TTC549 (cell line): Measurements from ENCODE around the gene MRPL39.

Experiments
- FAIRE-seq: peaks from 2 replicates; lab custom pipeline; 2012; peaks lifted over from hg19 to GRCh38; lab: Jason Lieb, UNC

Gene MRPL39

DNA sequence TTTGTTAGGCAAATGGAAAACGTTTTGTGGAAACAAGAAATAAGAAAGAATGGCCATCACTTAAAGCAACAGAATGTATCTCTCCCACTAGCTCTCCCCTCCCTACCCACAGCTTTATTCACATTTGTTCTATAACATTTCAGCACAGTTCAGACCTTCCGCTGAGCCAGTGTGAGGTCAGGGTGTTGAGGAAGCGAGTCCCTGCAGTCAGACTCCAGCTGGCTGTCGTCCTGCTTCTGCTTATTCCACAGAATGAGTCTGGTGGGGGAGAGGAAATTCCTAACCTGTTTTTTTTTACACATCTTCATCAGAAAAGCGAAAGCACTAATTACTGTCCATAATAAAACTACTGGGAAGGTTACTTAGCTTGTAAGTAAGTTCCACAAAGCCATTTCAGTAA lies 39.0 kb downstream of the MRPL39 start:
- FAIRE-seq = no peak

DNA sequence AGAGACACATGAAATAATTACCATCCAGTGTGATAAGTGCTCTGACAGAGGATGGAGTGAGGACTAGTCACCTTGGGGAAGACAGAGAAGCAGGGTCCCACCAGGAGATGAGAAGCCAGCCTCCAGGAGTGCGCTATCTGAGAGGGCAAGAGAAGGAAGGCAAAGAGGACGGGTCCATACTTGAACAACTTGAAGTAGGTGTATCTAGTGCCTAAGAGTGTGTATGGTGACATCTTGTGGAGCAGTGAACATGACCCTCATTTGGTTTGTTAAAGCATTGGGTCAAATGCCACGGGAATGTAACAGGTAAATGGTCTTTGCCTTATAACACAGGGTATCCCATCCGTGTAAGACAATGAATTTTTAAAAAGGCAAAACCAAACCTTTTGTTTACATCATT lies 39.8 kb downstream of the MRPL39 start:
- no peak for FAIRE-seq

GRCh38 chr21:25566645-25567044 lies 40.6 kb downstream of the MRPL39 start:
- FAIRE-seq = no peak

GRCh38 chr21:25565272-25566211 lies 41.7 kb downstream of the MRPL39 start:
- FAIRE-seq = no peak

DNA sequence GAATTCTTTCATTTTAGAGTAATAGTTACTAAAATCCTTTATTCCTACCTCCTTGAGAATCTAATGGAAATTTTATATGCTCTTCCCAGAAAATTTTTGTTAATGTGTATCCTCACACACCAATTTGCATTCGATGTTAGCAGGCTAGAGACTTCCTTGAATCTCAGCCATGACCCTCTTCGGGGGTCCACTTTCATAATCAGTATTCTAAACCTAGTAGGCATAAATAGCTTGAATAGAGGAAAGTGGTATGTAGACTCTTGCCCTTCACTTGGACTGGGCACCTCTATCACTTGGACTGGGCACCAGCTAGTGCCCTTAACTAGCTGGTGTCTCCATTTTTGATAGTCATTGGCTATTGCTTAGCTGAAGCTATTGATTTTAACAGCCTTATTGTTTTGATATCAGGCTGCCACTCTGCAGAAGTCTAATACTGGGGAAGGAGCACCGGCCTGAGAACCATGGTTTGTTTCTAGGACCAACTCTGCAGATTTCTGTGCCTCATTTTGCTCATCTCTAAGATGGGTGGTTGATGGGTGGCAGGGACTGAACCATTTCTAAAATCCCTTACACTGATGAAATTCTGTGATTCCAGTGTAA lies 42.8 kb downstream of the MRPL39 start:
- FAIRE-seq = no peak

- no peak for FAIRE-seq
Observed at GRCh38 chr21:25563361-25564116, 43.7 kb downstream of the MRPL39 start.

DNA sequence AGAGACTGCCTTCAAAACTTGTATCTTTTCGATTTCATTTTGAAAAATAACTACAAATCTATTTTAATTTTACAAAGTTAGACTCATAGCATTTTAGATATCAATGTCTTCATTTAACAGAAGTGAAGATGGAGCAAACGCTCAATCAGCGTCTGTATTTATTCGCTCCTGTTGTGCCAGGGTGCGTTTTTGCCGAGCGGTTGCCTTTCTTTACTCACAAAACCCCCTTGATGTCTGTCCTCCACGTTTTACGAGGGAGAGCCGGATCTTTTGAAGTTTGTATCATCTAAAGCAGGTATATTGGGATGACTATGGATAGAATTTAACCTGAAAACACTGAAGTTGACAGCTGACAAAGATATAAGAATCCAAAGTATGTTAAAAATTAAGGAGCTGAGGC lies 44.6 kb downstream of the MRPL39 start:
- no peak for FAIRE-seq

- FAIRE-seq = no peak
Observed at GRCh38 chr21:25561668-25562641, 45.3 kb downstream of the MRPL39 start.

GRCh38 chr21:25560891-25561290 lies 46.4 kb downstream of the MRPL39 start:
- no peak for FAIRE-seq

GRCh38 chr21:25560271-25560685 lies 47.0 kb downstream of the MRPL39 start:
- no peak for FAIRE-seq

- FAIRE-seq = no peak
Observed at GRCh38 chr21:25559746-25560145, 47.5 kb downstream of the MRPL39 start.

DNA sequence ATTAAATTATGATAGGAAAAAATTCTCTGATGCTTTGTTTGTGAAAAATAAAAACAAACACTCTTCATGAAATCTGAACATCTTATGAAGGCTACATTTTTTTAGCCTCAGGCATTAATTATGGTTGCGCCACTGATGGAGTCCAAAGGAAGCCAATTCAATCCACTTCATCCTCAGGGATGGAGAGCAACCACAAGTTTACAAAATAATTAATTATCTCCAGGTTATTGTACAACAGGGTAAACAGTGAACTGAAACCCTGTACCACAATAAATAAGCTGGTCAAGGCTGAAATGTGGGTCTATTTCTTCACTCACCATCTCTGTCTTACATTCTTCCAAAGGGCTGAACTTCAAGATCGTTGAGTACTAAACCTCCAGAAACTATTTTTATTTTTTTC lies 49.2 kb downstream of the MRPL39 start:
- no peak for FAIRE-seq

DNA sequence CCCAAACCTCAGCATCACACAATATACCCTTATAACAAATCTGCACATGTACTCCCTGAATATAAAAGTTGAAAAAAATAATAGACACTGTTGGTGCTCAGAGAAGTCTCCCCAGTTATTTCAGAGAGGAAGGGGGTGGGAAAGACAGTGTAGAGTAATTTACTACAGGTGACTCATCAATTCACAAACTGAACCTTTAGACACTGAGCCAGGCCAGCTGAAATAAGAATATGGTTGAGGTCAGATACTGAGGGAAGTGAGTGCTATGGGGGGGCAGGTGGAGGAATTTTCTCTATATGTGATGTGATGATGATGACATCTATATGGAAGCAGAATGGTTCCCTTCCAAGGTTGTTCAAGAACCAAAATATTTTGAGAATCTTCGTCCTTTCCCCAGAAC lies 50.1 kb downstream of the MRPL39 start:
- no peak for FAIRE-seq

DNA sequence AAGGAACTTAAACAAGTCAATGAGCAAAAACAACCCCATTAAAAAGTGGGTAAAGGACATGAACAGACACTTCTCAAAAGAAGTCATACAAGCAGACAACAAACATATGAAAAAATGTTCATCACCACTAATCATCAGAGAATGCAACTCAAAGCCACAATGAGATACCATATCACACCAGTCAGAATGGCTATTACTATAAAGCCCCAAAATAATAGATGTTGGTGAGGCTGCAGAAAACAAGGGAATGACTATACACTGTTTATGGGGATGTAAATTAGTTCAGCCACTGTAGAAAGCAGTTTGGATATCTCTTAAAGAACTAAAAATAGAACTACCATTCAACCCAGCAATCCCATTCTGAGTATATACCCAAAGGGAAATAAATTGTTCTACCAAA lies 51.2 kb downstream of the MRPL39 start:
- FAIRE-seq = no peak

DNA sequence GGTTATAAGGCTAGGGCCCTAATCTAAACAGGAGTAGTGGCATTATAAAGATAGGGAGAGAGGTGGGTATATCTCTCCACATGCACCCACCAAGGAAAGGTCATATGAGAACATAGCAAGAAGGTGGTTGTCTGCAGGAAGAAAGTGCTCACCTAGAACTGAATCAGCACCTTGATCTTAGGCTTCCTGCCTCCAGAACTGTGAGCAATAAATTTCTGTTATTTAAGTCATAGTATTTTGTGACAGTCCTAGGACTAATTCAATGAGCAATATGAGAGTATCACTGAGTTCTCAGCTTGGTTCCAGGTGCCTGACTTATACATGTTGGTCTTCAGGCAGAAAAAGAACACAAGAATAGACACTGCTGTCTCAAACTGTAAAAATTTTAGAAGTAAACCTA lies 51.8 kb downstream of the MRPL39 start:
- no peak for FAIRE-seq

DNA sequence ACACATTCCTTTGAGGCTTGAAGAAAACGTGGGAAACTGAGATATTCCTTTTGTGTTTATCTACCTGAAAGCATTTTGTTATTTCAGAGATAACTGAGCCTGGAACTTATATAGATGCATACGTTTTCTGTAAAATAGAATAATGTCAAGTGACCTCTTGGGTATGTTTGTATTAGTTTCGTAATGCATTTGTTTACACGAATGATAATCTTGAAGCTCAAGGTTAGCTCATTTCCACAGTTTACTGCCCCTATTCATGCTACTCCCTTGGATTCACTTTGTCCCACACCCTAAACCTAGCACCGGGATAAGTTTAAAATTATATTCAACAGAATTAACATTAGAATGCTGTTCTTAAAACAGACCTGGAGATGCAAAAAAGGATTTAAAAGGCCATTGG lies 54.4 kb downstream of the MRPL39 start:
- no peak for FAIRE-seq

DNA sequence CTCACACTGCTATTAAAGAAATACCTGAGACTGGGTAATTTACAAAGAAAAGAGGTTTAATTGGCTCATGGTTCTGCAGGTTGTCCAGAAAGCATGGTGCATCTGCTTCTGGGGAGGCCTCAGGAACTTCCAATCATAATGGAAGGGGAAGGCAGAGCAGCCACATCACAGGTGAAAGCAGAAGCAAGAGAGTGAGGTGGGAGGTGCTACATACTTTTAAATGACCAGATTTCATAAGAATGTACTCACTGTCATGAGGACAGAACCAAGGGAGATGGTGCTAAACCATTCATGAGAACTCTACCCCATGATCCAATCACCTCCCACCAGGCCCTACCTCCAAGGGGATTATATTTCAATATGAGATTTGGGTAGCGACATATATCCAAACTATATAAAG lies 55.7 kb downstream of the MRPL39 start:
- FAIRE-seq = no peak

- no peak for FAIRE-seq
Observed at GRCh38 chr21:25550352-25551120, 56.7 kb downstream of the MRPL39 start.

GRCh38 chr21:25541042-25541441 lies 66.2 kb downstream of the MRPL39 start:
- no peak for FAIRE-seq

DNA sequence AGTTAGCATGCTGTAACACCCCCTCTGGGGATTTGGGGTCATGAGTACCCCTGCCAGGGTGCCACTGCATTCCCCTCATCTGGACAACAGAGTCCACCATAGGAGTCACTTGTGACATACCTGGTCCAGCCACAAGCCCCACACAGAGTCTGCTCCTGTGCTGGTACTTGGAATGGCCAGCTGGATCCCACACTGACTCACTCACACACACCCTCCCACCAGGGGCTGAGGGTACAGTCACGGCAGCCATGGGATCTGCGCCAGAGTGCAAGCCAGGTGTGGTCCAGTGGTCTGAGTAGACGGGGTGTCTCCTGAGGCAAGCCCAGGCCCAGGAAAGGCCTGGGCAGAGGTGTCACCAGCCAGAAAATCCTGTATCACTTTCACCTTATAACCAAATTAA lies 67.7 kb downstream of the MRPL39 start:
- no peak for FAIRE-seq

GRCh38 chr21:25537174-25537573 lies 70.1 kb downstream of the MRPL39 start:
- FAIRE-seq = no peak
